EH (cell line): ENCODE data around the gene KRT71.
A peak's percentile ranks its signal among the peaks of the same experiment; 100 is the strongest.
"Not testable (repeated sequence)": the region's sequence is repeated elsewhere in the genome, so short reads cannot be mapped to it uniquely, and the experiment has no call there.

Experiments
- DNase-seq: peaks from one replicate; pipeline ENCODE4 v3.0.0-alpha.2; 2015; ENCODE audit warnings: low read depth

KRT71 gene

DNA sequence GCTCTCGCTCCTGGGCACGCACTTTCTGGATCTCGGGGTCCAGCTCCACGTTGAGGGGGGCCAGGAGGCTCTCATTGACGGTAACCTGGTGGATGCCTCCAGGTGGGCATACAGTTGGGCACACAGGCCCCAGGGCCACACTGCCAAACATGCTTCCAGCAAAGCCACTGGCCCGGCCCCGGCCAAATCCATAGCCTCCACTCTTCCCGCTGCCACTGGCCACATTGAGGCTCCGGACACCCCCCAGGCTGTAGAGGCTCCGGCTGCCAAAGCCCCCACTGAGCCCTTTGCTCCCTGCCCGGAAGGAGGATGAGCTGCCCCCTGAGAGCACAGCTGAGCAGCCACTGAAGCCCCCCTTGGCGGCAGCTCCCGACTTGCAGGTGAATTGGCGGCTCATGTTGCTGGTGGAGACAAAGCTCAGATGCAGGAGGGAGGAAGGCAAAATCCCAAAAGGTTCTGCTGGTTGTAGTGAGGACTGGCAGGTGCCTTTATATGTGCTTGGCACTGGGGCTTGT is at the start of gene KRT71:
Gene KRT71, minus strand, starts transcription at position 465 of the 515 bp plus-strand sequence. Its CDS starts 68 bp downstream, at position 397.
- no peak for DNase-seq

DNA sequence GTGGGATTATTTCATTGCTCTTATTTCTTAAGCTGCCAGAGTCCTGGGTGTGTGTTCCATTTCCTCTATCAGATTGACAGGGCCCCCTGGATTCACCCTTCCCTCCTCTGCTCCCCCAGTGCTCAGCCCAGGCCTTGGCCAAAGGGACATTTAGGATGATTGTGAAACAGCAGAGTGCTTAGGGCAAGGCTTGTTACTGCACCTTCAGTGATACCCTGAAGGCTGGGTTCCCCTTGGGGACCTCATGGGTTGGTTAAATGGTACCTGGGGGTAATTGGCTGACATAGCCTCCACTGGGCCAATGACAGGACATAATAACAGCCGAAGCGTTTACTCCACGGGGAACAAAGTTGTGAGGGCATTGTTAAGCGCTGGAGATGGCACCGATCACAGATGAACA is 49.6 kb upstream of the KRT71 start:
- DNase-seq, result no peak

DNA sequence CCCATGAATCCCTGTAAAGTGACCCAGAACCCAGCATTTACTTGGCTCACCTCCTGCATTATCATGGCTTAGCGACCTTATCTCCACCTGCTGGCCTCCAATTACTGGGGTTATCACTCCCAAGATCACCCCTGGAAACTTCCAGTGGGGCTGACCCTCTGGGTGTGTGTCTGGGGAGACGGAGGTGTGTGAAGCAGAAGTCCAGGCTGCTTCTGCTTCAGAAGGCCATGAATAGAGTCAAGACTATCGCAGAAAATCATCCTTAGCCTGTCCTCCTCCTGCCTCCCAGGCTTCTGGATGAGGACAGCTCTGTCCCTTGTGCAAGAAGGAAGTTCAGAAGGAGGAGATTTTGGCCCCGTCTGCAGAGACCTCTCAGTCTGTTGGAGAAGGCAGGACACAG is 48.7 kb upstream of the KRT71 start:
- DNase-seq, result no peak

DNA sequence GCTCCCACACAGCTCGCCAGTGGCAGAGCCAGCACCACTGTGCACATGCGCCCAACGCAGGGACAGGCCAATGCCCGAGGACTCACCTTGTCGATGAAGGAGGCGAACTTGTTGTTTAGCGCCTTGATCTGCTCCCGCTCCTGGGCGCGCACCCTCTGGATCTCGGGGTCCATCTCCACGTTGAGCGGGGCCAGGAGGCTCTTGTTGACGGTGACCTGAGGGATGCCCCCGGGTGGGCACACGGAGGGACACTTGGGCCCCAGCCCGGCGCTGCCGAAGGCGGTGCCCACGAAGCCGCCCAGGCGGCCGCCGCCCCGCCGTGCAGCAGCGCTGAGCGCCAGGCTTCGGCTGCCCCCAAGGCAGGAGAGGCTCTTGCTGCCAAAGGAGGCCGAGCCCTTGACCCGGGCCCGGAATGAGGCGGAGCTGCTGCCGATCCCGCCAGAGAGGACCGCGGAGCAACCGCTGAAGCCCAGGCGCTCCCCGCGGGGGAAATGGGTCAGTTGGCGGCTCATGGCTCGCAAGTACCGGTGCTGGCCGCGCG is 48.1 kb upstream of the KRT71 start, which contains the start of gene KRT72:
Gene KRT72, minus strand, starts transcription at position 523 of the 541 bp plus-strand sequence. Its CDS starts 11 bp downstream, at position 512.
- no peak for DNase-seq

DNA sequence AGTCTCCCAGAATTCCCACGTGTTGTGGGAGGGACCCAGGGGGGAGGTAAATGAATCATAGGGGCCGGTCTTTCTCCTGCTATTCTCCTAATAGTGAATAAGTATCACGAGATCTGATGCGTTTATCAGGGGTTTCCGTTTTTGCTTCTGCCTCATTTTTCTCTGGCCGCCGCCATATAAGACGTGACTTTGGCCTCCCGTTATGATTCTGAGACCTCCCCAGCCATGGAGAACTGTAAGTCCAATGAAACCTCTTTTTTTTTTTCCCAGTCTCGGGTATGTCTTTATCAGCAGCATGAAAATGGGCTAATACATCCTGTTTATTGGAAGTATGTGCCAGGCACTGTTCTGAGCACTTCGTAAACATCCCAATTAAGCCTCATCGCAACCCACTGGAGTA is 47.5 kb upstream of the KRT71 start:
- no peak for DNase-seq

DNA sequence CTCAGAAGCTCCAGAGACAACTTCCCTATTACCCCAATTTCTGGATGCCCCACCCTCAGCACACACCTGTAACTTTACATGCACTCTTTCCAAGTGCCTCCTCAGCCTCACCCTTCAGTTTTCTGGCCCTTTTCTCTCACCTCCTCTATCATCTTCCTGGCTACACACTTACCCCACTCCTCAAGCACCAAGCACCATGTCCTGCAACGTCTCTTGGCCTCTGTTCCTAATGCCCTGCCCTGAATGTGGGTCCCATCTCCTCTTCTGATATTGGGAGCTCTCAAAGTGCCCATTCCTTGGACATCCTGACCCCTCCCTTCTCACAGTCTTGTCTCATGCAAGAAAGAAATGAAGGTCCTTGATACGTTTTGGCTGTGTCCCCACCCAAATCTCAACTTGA is 47.1 kb upstream of the KRT71 start:
- DNase-seq, result no peak

DNA sequence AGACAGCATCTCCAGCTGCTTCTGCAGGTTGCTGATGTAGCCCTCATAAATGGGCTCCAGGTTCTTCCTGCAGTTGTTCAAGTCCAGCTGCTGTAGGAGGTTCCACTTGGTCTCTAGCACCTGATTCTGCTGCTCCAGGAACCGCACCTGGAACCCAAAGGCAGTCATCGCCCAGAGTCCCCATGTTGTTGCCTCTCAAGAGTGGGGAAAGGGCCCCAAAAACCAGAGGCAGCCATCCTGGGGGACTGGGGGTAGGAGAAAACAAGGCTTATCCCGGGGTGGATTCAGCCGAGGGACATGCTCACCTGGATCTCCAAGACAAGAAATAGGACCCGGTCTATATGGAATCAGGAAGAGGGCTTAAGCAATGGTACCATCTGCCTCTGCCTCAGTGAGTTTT is 46.0 kb upstream of the KRT71 start:
- no peak for DNase-seq

DNA sequence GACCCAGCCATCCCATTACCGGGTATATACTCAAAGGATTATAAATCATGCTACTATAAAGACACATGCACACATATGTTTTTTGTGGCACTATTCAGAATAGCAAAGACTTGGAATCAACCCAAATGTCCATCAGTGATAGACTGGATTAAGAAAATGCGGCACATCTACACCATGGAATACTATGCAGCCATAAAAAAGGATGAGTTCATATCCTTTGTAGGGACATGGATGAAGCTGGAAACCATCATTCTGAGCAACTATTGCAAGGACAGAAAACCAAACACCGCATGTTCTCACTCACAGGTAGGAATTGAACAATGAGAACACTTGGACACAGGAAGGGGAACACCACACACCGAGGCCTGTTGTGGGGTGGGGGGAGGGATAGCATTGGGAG is 41.3 kb upstream of the KRT71 start:
- not testable (repeated sequence) for DNase-seq

DNA sequence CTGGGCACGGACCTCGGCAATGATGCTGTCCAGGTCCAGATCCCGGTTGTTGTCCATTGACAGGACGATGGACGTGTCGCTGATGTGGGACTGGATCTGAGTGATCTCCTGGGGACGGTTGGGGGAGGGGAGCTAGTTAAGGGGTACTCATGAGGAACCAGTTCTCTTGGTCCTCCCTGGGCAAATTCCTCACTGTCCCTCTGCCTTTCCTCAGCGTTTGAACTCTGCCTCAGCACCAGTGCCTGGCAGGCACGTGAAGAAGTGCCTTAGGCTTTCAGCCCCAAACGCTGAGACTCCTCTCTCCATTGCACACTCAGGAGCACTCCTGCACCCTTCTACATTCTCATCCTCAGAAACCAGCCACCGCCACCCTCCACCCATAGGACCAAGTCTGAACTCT is 38.6 kb upstream of the KRT71 start:
- no peak for DNase-seq

DNA sequence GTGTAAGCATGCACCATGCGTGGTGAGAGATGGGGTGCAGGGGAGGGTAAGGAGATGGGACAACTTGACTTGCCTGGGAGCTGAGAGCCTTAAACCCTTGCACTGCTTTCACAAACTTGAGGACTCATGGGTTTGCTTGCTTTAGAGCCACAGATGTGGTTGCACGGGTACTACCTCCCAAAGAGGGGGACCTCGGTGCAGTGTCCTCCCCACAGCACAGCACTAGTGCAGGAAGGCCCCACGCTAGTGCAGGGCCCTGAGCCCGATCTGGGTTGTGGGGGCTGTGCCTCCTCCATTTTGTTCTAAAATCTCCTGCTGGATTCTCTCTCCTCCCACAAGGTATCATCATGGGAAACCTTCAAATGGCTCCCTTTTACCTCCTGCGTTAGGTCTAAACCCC is 37.1 kb upstream of the KRT71 start:
- no peak for DNase-seq

DNA sequence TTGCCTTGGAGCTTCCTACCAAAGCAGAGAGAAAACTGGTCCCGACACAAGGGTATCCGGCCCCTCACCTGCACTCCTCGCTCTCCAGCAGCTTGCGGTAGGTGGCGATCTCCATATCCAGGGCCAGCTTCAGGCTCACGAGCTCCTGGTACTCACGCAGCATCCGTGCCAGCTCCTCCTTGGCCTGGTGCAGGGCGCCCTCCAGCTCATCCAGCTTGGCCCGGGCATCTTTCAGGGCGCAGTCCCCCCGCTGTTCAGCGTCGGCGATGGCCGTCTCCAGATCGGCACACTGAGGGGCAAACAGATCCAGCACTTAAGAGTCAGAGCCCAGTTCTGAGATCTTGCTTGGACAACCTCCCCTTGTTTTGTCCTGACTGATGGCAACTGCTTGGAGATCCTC is 34.6 kb upstream of the KRT71 start:
- DNase-seq, result no peak

DNA sequence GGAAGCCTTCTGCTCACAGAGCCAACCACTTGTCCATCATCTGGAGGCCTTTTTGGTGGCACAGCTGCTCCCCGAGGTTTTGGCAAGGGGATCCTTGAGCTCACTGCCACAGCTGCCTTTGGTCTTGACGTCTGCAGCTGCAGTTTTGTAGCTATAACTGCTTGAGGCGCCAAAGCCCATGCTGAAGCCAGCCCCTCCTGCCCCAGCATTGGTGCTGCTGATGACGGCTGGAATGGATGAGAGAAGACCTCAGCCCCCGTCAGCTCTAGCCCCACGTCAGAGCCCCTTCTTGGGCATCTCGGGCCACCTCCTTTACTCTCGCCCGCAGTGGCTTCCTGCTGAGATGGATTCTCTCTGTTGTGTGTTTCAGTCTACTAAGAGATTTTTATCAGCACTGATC is 33.0 kb upstream of the KRT71 start:
- no peak for DNase-seq

DNA sequence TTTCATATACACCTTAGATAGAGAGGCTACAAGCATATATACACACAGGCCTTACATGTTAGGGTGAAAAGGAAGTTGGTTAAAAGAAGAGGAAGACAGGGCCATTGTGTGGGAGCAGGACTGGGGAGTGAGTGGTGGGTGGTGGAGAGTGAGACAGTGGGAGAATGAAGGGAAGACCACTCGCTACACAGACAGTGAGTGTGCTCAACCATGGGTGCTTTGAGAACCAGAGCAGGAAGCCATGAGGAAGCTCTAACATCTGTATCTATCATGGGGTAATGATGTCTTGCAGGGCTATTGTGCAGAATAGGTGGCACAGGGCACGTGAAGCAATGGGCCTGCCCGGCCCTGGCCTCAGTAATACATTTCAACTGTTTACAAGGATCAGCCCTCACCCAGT is 32.1 kb upstream of the KRT71 start:
- no peak for DNase-seq

DNA sequence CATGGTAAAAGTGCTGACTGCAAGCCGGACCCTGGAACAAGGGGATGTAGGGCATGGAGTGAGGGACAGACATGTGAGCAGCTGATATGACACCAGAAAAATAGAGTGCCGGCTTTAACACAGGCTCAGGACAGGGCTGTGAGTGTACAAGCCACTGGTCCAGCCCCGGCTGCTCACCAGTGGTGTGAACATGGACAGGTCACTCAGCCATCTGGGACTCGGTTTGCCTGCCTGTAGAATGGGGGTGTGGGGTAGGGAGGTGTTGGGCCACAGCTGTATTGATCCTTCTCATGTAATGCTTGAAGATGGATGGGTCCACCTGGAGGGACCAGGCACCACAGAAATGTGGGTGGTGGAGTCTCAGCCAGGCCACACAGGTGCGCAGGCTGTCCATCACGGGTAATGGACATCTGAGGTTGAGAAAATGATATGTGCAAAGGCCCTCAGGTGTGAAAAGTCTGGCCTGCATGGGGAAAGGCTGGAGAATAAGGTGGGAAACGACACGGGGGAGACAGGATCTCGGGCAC is 31.3 kb upstream of the KRT71 start:
- no peak for DNase-seq

DNA sequence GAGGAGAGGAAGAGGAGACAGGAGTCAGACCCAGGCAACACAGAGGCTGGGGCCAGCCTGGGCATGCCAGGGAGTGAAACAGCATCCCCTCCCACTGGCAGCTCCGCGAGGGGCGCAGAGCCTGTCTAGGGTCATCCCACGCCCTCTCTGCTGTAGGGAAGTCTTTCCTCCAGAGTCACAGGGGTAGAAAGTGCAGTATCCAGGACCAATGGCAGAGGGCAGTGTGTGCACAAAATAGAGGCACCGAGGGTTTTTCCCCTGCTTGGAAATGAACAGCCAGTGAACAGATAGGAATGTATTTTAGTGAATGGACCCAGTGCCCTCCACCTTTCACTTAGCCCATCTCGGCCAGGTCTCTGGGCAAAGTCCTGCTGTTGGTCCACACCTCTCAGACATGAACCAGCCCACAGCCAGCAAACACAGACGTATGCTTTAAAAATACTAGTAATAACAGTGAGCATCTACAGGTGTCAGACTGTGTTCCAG is 30.1 kb upstream of the KRT71 start:
- DNase-seq, result peak; percentile 68

DNA sequence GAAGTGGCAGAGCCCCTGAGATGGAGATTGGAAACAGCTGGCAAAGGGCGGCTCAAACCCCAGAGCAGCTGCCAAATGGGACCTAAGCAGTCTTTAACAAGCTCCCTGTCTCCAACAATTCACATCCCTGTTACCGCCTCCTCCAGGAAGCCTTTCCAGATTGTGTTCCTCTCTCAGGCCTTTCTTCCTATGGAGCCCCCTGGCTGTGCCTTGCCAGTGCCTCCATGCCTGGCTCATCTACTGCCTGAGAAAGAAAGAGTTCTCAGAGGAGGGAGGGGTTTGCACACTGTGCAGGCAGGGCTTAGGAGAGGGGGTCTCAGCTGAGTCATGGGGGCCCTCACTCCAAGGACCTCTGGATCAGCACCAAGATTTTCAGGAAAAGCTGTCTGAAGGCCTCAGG is 29.5 kb upstream of the KRT71 start:
- no peak for DNase-seq

DNA sequence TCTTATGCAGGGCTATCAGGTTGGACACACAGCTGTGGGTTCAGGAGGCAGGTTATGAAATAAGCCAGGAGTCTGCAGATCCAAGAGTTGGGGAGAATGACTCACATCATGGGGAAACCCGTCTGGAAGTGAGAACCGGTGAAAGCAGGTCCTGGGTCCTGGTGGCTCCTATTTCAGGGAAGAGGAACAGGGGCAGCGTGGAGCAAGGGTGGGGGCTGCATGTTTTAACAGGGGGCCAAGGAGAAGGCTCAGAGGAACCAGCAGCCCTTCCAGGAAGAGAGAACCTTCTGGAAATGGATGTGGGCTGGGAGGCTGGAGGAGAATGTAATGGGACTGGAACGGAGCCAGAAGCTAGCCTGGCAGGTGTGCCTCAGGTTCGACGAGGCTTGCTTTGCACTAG is 28.5 kb upstream of the KRT71 start:
- DNase-seq, result peak; percentile 15

DNA sequence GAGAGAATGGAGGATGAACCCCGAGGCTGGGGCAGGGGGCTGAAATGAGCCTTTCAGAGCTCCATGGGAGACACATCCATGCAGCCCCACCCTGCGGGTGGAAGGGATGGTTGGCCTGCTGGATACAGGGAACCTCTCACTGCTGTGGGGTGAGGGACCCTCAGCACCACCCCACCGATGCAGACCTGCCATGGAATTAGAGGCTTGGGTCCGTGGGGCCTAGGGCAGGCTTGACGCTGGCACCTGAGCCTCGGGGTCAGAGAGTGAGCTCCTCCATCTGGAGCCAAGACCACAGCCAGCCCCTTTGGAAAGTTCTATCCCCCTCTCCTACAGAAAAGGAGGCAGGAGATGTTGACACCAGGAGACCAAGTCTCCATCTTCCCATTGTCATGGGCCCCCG is 28.1 kb upstream of the KRT71 start:
- no peak for DNase-seq

DNA sequence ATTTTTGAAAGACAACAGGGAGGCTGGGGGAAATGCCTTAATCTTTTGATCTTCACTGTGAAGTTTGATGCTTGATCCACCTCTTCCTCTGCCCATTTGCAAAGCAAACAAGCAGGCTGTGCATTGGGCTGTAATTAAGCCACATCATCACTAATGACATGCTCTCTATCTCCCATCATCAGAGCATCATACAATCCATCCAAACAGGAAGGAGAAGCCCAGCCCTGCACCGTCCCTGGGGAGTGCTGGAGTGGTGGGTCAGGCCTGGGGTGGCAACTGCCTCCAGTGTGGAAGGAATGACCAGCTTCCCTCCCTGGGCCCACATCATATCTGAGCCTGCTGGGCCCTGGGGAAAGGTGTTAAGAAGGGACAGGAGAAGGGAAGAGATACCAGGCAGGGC is 27.6 kb upstream of the KRT71 start:
- DNase-seq, result no peak

DNA sequence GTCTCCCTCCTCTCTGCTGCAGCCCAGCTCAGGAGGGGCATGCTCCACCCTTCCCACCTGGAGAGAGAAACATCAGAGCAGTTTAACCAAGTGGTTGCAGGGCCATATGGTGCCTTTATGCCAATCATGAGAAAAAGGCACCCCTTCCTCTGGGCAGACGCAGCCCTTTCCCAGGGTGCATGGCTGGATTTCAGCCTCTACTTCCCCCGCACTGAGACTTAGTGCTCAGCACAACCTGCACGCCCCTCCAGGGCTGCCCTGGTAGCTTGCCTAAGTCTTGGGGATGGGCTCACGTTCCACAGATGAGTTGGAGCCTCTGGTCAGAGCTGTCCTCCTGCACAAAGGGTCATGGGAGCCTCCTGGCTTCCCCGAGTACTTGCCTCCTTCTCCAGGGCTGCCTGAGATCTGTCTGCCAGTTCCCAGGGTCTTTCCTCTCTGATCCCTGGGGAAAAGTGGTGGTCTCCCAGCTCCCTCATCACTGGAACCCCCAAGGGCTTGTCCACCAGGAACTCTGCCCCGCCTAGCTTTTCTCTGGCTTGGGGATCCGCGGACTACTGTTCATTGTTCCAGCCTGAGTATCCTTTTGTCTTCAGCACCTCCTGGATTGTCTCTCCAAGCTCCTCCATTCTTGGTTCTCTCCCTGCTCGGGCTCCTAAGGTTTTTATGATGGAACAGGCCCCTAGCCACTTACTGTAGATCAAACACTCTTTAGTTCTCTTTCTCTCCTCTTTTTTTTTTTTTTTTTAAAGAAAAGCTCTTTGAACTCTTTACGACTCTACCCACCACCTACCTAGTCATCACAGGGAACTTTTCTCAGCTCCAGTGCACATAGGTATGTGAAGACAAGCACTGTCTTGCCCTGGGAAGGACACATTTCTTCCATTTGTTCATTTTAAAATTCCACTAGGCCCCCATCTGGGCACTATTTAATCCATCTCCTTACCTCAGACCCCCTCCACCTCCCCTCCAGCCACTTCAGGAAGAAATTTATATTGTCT is 26.8 kb upstream of the KRT71 start:
- no peak for DNase-seq

DNA sequence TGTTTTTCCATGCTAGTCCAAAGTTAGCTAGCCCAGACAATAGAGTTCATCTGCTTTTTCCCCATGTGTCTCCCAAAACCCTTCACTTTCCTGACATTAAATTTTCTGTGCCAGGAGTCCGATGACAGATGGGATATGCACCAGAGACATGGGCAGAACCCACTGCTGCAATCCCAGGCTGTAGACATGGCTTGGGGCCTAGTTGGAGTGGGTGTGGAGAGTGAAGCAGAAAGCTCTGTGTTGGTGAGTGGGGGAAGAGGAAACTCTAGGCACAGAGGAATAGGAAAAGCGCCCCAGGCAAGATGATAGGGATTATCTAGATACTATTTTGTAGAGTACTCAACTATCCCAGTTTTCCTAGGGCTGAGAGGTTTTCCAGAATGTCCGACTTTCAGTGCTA is 25.5 kb upstream of the KRT71 start:
- DNase-seq, result no peak

DNA sequence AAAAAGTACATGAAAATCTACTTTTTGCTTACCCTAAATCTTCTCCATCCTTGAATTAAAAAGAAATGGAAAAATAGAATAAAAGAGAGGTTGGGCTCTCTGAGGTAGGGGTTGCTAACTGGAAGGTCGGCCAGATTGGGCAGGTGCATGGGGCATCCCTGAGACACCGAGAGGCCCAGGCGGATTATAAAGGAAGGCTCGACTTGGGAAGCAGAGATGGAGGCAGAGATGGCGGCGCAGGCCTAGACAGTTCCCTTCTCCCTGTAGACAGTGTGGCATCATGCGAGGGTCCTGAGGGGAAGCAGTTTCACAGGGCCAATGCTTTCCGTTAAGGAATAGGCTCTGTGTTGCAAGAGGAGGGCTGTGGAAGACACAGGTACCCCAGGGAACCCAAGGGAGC is 24.4 kb upstream of the KRT71 start:
- no peak for DNase-seq

DNA sequence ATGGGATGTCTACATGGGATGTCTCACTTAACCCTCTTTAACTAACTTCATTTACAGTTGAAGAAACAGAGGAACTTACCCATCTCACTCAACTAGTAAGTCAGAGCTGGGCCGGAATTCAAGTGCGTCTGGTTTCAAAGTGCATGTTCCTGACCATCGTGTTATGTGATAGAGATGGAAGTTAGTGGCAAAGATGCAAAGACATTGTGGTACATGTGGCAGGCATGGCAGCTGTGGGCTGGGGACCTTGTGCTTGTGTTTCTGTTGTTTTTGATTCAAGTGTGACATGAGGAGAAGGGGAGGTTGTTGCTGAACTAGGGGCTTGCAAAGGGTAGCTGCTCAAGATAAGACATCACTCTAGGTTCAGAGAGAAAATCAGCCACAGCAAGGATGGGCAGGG is 23.0 kb upstream of the KRT71 start:
- DNase-seq, result no peak
